Measurements from ENCODE around the gene MRPS18A.

- TF ChIP-seq POLR2A (IDR thresholded peaks at IDR 0.05; ENCODE audit: low read depth, low read length) (no peak), POLR2AphosphoS5 (IDR thresholded peaks at IDR 0.05; ENCODE audit: low read depth, low read length) (no peak), TAF1 (IDR thresholded peaks at IDR 0.05; ENCODE audit: low read depth, low read length) (no peak), PAX5 (IDR thresholded peaks at IDR 0.05; ENCODE audit: insufficient read depth, low read length, severe bottlenecking) (no peak)
These were observed 40.0 kb downstream of the MRPS18A start for GRCh38 chr6:43647613-43648012.

All from GM12891 (cell line).